Loucy (cell line): Measurements from ENCODE around the gene HPDL.

Source experiments
- CTCF ChIP-seq: fragments of 200-600 bp; sonication (generic); conservative IDR thresholded peaks from 2 replicates; pipeline ENCODE4 v1.5.1; 2014; ENCODE audit warnings: mild to moderate bottlenecking, antibody characterized with exemption, low read length
- EZH2phosphoT487 ChIP-seq: fragments of 200-600 bp; IDR thresholded peaks from 2 replicates; pipeline ENCODE4 v1.6.1; 2018; ENCODE audit warnings: antibody characterized with exemption, mild to moderate bottlenecking, moderate library complexity, borderline replicate concordance

- peak; percentile 74 for TF ChIP-seq CTCF
- no peak for TF ChIP-seq EZH2phosphoT487
Measured at GRCh38 chr1:45303520-45304310, 23.0 kb upstream of the HPDL start.
